Liver (tissue), 9 donors: ENCODE results near the gene PADI3. TPM values are rescaled to one million over a fixed set of nuclear protein-coding genes. Genes with fewer than 3 reads are reported as not detected.

Source experiments
- DNase-seq: peaks from one replicate; pipeline ENCODE4 v3.0.0-alpha.2; 2017; ENCODE audit warnings: low spot score
- H3K27ac ChIP-seq, 2 donors: one replicate each; pipeline ENCODE4 v1.7.0; 2013; ENCODE audit warnings: inconsistent platforms in 2 of 2, low read length in 2 of 2, control low read depth in 1 of 2, low read depth in 1 of 2, mild to moderate bottlenecking in 1 of 2
- H3K27me3 ChIP-seq, 4 donors: one replicate each; pipeline versions ENCODE4 v1.6.1 to v1.7.0; 2013; ENCODE audit warnings: low read length in 3 of 4, inconsistent platforms in 1 of 4, mild to moderate bottlenecking in 1 of 4, moderate library complexity in 1 of 4; ENCODE audit not compliant: control insufficient read depth in 4 of 4, insufficient read depth in 4 of 4
- H3K36me3 ChIP-seq, 4 donors: one replicate each; pipeline versions ENCODE4 v1.6.1 to v1.7.0; 2013; ENCODE audit warnings: low read length in 3 of 4, mild to moderate bottlenecking in 3 of 4, low read depth in 1 of 4, moderate library complexity in 1 of 4; ENCODE audit not compliant: control insufficient read depth in 4 of 4, insufficient read depth in 3 of 4
- H3K4me1 ChIP-seq, 4 donors: one replicate each; pipeline versions ENCODE4 v1.6.1 to v1.7.0; 2013; ENCODE audit warnings: low read length in 3 of 4, mild to moderate bottlenecking in 3 of 4, moderate library complexity in 1 of 4; ENCODE audit not compliant: control insufficient read depth in 4 of 4, insufficient read depth in 4 of 4
- H3K4me3 ChIP-seq, 3 donors: one replicate each; pipeline versions ENCODE4 v1.6.1 to v1.7.0; 2013; ENCODE audit warnings: low read length in 3 of 3, control low read depth in 1 of 3, low read depth in 1 of 3, mild to moderate bottlenecking in 1 of 3
- H3K9ac ChIP-seq, 2 donors: one replicate each; pipeline ENCODE4 v1.7.0; 2013; ENCODE audit warnings: low read length in 2 of 2, mild to moderate bottlenecking in 2 of 2, moderate library complexity in 2 of 2, control low read depth in 1 of 2, low read depth in 1 of 2
- H3K9me3 ChIP-seq, 4 donors: one replicate each; pipeline versions ENCODE4 v1.6.1 to v1.7.0; 2013; ENCODE audit warnings: low read length in 3 of 4; ENCODE audit not compliant: control insufficient read depth in 4 of 4
- EGR1 ChIP-seq, 2 donors: IDR thresholded peaks; 2 replicates each; pipeline ENCODE4 v1.6.1; 2016 to 2018; ENCODE audit warnings: antibody characterized with exemption in 2 of 2, low read depth in 2 of 2
- FOXA1 ChIP-seq: IDR thresholded peaks from 2 replicates; pipeline ENCODE4 v1.6.1; 2016; ENCODE audit warnings: antibody characterized with exemption
- FOXA2 ChIP-seq: IDR thresholded peaks from 2 replicates; pipeline ENCODE4 v1.6.1; 2016; ENCODE audit warnings: antibody characterized with exemption
- GABPA ChIP-seq, 2 donors: IDR thresholded peaks in 1 of 2; conservative IDR thresholded peaks in 1 of 2; 2 replicates each; pipeline ENCODE4 v1.6.1; 2016; ENCODE audit warnings: antibody characterized with exemption in 2 of 2, mild to moderate bottlenecking in 1 of 2, moderate library complexity in 1 of 2
- HNF4G ChIP-seq: IDR thresholded peaks from 2 replicates; pipeline ENCODE4 v1.6.1; 2016; ENCODE audit warnings: antibody characterized with exemption
- JUND ChIP-seq, 2 donors: IDR thresholded peaks; 2 replicates each; pipeline ENCODE4 v1.6.1; 2016; ENCODE audit warnings: antibody characterized with exemption in 2 of 2
- NR2F2 ChIP-seq: IDR thresholded peaks from 2 replicates; pipeline ENCODE4 v1.6.1; 2016; ENCODE audit warnings: antibody characterized with exemption
- RAD21 ChIP-seq, 2 donors: IDR thresholded peaks; 2 replicates each; pipeline ENCODE4 v1.6.1; 2016; ENCODE audit warnings: antibody characterized with exemption in 2 of 2, mild to moderate bottlenecking in 2 of 2
- SP1 ChIP-seq: IDR thresholded peaks from 2 replicates; pipeline ENCODE4 v1.6.1; 2018; ENCODE audit warnings: antibody characterized with exemption, mild to moderate bottlenecking
- TAF1 ChIP-seq: conservative IDR thresholded peaks from 2 replicates; pipeline ENCODE4 v1.6.1; 2016; ENCODE audit warnings: antibody characterized with exemption, mild to moderate bottlenecking
- WGBS: extraction: QIAGEN DNeasy Blood & Tissue Kit; methylation state at CpG from one replicate; pipeline ENCODE4 v1.1.7; 2013; 5-methylcytosine and 5-hydroxymethylcytosine counted together
- polyA plus RNA-seq, 2 donors: library from polyadenylated mRNA; stranded (reverse) in 1 of 2; unstranded in 1 of 2; fragments of 200-250 nt in 1 of 2; fragments of >200 nt in 1 of 2; fragmentation: Nextera tagmentation in 1 of 2; extraction: Ambion mirVana in 1 of 2; gene quantifications; one replicate each; pipeline versions ENCODE4 v1.2.1 to v1.2.3, GENCODE V29; 2013 to 2015
- total RNA-seq, 2 donors: library from RNA; depleted of rRNA; stranded (reverse); fragments of >200 nt; gene quantifications; one replicate each; pipeline ENCODE4 v1.2.3, GENCODE V29; 2014
- TF ChIP-seq, protein P1 (sequence below): IDR thresholded peaks from 2 replicates; pipeline ENCODE4 v1.6.1; 2016; ENCODE audit warnings: antibody characterized with exemption
- TF ChIP-seq, protein P2 (sequence below): IDR thresholded peaks from 2 replicates; pipeline ENCODE4 v1.6.1; 2016; ENCODE audit warnings: antibody characterized with exemption, mild to moderate bottlenecking
- TF ChIP-seq, protein P3 (sequence below): IDR thresholded peaks from 2 replicates; pipeline ENCODE4 v1.6.1; 2016; ENCODE audit warnings: antibody characterized with exemption
- TF ChIP-seq, protein P4 (sequence below): fragments of 150-350 bp; IDR thresholded peaks from 2 replicates; pipeline ENCODE4 v1.5.1; 2017; ENCODE audit warnings: improper control_type of control experiment, low read depth, low read length; ENCODE audit not compliant: missing input control
- TF ChIP-seq, protein P5 (sequence below): IDR thresholded peaks from 2 replicates; pipeline ENCODE4 v1.6.1; 2016; ENCODE audit warnings: antibody characterized with exemption
- donor health status: healthy.
- donor health status: healthy.
- donor health status: healthy.
- donor health status: healthy.
- donor health status: healthy.

The PADI3 gene
- total and polyA plus RNA-seq, 4 donors: not detected

DNA sequence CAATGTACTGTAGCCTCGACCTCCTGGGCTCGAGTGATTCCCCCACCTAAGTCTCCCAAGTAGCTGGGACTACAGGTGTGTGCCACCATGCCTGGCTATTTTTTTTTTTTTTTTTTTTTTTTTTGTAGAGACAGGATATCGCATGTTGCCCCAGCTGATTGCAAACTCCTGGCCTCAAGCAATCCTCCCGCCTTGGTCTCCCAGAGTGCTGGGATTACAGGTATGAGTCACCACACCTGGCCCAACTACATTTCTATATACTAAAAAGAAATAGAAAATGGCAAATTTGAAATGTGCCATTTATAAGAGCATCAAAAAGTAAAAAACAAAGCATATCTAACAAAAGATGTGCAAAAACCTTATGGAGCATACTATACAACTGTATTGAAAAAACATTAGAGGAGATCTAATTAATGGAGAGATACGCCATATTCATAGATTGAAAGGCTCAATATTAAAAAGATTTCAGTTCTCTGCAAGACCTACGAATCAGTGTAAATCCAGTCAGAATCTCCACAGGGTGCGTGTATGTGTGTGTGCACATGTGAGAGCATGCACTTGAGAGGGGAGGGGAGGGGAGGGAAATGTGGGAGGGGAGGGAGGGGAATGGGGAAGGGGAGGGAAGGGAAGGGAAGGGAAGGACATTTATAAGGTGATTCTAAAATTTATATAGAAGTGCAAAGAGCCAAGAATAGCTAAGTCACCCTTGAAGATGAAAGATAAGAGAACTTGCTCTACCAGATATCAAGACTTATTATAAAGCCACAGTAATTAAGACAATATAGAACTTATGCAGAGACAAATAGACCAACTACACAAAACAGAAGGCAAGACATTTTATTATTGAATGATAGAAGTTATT lies 43.6 kb downstream of the PADI3 start:
- peaks cover 0 to 10% (median 2%) of the 10 kb centered on the region in 4 donors for H3K27me3 ChIP-seq
- DNase-seq: no peak
- TF ChIP-seq, protein P1, sequence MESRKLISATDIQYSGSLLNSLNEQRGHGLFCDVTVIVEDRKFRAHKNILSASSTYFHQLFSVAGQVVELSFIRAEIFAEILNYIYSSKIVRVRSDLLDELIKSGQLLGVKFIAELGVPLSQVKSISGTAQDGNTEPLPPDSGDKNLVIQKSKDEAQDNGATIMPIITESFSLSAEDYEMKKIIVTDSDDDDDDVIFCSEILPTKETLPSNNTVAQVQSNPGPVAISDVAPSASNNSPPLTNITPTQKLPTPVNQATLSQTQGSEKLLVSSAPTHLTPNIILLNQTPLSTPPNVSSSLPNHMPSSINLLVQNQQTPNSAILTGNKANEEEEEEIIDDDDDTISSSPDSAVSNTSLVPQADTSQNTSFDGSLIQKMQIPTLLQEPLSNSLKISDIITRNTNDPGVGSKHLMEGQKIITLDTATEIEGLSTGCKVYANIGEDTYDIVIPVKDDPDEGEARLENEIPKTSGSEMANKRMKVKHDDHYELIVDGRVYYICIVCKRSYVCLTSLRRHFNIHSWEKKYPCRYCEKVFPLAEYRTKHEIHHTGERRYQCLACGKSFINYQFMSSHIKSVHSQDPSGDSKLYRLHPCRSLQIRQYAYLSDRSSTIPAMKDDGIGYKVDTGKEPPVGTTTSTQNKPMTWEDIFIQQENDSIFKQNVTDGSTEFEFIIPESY: no peak
- TF ChIP-seq FOXA2 (no peak), RAD21 (IDR thresholded peaks at IDR 0.05) (no peak), FOXA1 (no peak), NR2F2 (no peak)
- TF ChIP-seq, protein P2, sequence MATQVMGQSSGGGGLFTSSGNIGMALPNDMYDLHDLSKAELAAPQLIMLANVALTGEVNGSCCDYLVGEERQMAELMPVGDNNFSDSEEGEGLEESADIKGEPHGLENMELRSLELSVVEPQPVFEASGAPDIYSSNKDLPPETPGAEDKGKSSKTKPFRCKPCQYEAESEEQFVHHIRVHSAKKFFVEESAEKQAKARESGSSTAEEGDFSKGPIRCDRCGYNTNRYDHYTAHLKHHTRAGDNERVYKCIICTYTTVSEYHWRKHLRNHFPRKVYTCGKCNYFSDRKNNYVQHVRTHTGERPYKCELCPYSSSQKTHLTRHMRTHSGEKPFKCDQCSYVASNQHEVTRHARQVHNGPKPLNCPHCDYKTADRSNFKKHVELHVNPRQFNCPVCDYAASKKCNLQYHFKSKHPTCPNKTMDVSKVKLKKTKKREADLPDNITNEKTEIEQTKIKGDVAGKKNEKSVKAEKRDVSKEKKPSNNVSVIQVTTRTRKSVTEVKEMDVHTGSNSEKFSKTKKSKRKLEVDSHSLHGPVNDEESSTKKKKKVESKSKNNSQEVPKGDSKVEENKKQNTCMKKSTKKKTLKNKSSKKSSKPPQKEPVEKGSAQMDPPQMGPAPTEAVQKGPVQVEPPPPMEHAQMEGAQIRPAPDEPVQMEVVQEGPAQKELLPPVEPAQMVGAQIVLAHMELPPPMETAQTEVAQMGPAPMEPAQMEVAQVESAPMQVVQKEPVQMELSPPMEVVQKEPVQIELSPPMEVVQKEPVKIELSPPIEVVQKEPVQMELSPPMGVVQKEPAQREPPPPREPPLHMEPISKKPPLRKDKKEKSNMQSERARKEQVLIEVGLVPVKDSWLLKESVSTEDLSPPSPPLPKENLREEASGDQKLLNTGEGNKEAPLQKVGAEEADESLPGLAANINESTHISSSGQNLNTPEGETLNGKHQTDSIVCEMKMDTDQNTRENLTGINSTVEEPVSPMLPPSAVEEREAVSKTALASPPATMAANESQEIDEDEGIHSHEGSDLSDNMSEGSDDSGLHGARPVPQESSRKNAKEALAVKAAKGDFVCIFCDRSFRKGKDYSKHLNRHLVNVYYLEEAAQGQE: no peak
- no peaks in the 10 kb centered on the region for H3K4me1 ChIP-seq
- H3K9ac ChIP-seq: no peak overlapping the region
- no peak overlapping the region for H3K4me3 ChIP-seq
- no peaks in the 10 kb centered on the region for H3K9me3 ChIP-seq
- no peaks in the 10 kb centered on the region for H3K36me3 ChIP-seq
- H3K27ac ChIP-seq: no peak overlapping the region
- WGBS: 64% methylated on average over 7 of the region's 7 CpGs

DNA sequence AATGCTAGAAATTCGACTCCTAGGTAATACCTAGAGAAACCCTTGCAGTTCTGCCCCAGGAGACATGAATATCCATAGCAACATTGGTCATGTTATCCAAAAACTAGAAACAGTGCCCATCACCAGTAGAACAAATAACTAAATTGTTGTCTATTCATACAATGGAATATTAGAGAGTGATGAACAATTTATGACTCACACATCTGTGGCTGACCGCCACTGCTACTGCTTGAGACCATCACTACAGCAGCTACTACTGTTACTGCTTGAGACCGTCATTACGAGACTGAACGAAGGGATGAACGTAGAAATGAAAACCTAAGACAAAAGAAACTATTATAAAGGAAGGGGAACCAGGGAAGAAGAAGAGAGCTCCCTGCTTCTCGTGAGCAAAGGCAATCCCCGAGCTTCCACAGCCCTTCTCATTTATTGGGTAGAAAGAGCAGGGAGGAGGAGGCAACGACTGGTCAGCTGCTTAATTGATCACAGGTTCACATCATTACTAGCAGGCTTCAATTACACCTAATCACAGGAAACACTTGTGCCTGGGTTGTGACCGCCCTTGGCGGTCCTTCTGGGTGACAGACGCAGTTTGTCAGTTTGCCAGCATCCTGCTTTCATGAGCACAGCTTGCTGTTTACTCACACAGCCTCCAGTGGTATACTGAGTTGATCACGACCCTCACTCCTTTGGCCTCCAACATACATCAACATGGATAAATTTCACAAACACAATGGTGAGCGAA lies 45.0 kb downstream of the PADI3 start:
- Histone ChIP-seq H3K9ac (no peak overlapping the region), H3K4me1 (no peaks in the 10 kb centered on the region), H3K27ac (no peak overlapping the region), H3K4me3 (no peak overlapping the region), H3K9me3 (no peaks in the 10 kb centered on the region), H3K27me3 (peaks cover 0 to 10% (median 2%) of the 10 kb centered on the region in 4 donors), H3K36me3 (no peaks in the 10 kb centered on the region)
- no peak for TF ChIP-seq EGR1 (IDR thresholded peaks at IDR 0.05; ENCODE audit: low read depth in 2 of 2)
- no peak for TF ChIP-seq RAD21 (IDR thresholded peaks at IDR 0.05)
- no peak for TF ChIP-seq SP1
- no peak for TF ChIP-seq GABPA (IDR thresholded peaks at IDR 0.05 in 1 of 2, conservative IDR thresholded peaks at IDR 0.05 in 1 of 2)
- TF ChIP-seq, protein P3, sequence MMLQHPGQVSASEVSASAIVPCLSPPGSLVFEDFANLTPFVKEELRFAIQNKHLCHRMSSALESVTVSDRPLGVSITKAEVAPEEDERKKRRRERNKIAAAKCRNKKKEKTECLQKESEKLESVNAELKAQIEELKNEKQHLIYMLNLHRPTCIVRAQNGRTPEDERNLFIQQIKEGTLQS: no peak
- TF ChIP-seq TAF1: no peak
- TF ChIP-seq, protein P4, sequence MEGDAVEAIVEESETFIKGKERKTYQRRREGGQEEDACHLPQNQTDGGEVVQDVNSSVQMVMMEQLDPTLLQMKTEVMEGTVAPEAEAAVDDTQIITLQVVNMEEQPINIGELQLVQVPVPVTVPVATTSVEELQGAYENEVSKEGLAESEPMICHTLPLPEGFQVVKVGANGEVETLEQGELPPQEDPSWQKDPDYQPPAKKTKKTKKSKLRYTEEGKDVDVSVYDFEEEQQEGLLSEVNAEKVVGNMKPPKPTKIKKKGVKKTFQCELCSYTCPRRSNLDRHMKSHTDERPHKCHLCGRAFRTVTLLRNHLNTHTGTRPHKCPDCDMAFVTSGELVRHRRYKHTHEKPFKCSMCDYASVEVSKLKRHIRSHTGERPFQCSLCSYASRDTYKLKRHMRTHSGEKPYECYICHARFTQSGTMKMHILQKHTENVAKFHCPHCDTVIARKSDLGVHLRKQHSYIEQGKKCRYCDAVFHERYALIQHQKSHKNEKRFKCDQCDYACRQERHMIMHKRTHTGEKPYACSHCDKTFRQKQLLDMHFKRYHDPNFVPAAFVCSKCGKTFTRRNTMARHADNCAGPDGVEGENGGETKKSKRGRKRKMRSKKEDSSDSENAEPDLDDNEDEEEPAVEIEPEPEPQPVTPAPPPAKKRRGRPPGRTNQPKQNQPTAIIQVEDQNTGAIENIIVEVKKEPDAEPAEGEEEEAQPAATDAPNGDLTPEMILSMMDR: no peak
- no peak for TF ChIP-seq FOXA1
- TF ChIP-seq, protein P2: no peak
- no peak for TF ChIP-seq HNF4G
- no peak for TF ChIP-seq JUND (IDR thresholded peaks at IDR 0.05)
- no peak for TF ChIP-seq NR2F2
- TF ChIP-seq, protein P5, sequence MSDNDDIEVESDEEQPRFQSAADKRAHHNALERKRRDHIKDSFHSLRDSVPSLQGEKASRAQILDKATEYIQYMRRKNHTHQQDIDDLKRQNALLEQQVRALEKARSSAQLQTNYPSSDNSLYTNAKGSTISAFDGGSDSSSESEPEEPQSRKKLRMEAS: no peak
- WGBS: 61% methylated on average over 14 of the region's 14 CpGs
- no peak for DNase-seq
